IMR-90 (cell line): ENCODE results near the gene RASSF4.

Source experiments
- BHLHE40 ChIP-seq: fragments of 150-350 bp; IDR thresholded peaks from 2 replicates; pipeline ENCODE4 v1.6.1; 2016; ENCODE audit warnings: mild to moderate bottlenecking, low read depth, low read length
- CTCF ChIP-seq: conservative IDR thresholded peaks from 2 replicates; pipeline ENCODE4 v1.5.1; 2012; ENCODE audit warnings: mild to moderate bottlenecking, low read depth, low read length, improper control_type of control experiment
- MXI1 ChIP-seq: IDR thresholded peaks from 2 replicates; pipeline ENCODE4 v1.6.1; 2012; ENCODE audit warnings: low read depth, mild to moderate bottlenecking, low read length, moderate library complexity, borderline replicate concordance
- POLR2A ChIP-seq: IDR thresholded peaks from 2 replicates; pipeline ENCODE4 v1.6.1; 2012; ENCODE audit warnings: mild to moderate bottlenecking, low read depth, low read length
- RAD21 ChIP-seq: IDR thresholded peaks from 2 replicates; pipeline ENCODE4 v1.6.1; 2012; ENCODE audit warnings: low read length, improper control_type of control experiment
- RCOR1 ChIP-seq: IDR thresholded peaks from 2 replicates; pipeline ENCODE4 v1.6.1; 2012; ENCODE audit warnings: mild to moderate bottlenecking, low read length, improper control_type of control experiment; ENCODE audit not compliant: insufficient replicate concordance
- RFX5 ChIP-seq: IDR thresholded peaks from 2 replicates; pipeline ENCODE4 v1.8.0; 2012; ENCODE audit warnings: low read depth, mild to moderate bottlenecking, low read length, moderate library complexity
- SMC3 ChIP-seq: fragments of 150-350 bp; IDR thresholded peaks from 2 replicates; pipeline ENCODE4 v1.6.1; 2016; ENCODE audit warnings: low read depth, mild to moderate bottlenecking, antibody characterized with exemption, low read length, moderate library complexity
- USF2 ChIP-seq: fragments of 150-350 bp; IDR thresholded peaks from 2 replicates; pipeline ENCODE4 v1.6.1; 2017; ENCODE audit warnings: mild to moderate bottlenecking, antibody characterized with exemption, low read length, low read depth

GRCh38 chr10:44925811-44926750 is 33.5 kb upstream of the RASSF4 start:
- TF ChIP-seq CTCF: no peak
- no peak for TF ChIP-seq POLR2A
- TF ChIP-seq RCOR1: no peak
- no peak for TF ChIP-seq MXI1
- TF ChIP-seq RAD21: no peak
- TF ChIP-seq RFX5: no peak
- no peak for TF ChIP-seq SMC3
- TF ChIP-seq BHLHE40: no peak
- no peak for TF ChIP-seq USF2
